ENCODE data around the gene MIPEP.

GRCh38 chr13:23805821-23806220, 83.4 kb downstream of the MIPEP start:
- TF ChIP-seq POLR2A (IDR thresholded peaks at IDR 0.05; ENCODE audit: low read depth, low read length): no peak
- TF ChIP-seq POLR2AphosphoS5 (IDR thresholded peaks at IDR 0.05; ENCODE audit: low read depth, low read length): no peak

All from GM12892 (cell line).